Right lobe of liver (tissue), 6 donors: Measurements from ENCODE around the gene LEPR. TPM values are rescaled to one million over a fixed set of nuclear protein-coding genes. Genes with fewer than 3 reads are reported as not detected.
A peak's percentile ranks its signal among the peaks of the same experiment; 100 is the strongest.

ENCODE experiments used
- ATAC-seq, 4 donors: fragments of 200-7000 bp; cut with Tn5 transposase; one replicate each; pipeline ENCODE4 v1.9.1; 2020; ENCODE audit warnings: mild to moderate bottlenecking in 4 of 4, moderate library complexity in 4 of 4
- DNase-seq, 3 donors: peaks; one replicate each; pipeline ENCODE4 v3.0.0-alpha.2; 2020
- H3K27ac ChIP-seq, 3 donors: fragments of 200-600 bp; one replicate each; pipeline ENCODE4 v1.8.0; 2022
- H3K27me3 ChIP-seq, 2 donors: fragments of 200-600 bp; one replicate each; pipeline ENCODE4 v1.8.0; 2022
- H3K36me3 ChIP-seq, 4 donors: fragments of 200-600 bp; sonication (generic) in 1 of 4; one replicate each; pipeline versions ENCODE4 v1.5.1 to v1.8.0; 2017 to 2022; ENCODE audit warnings: control low read depth in 1 of 4
- H3K4me1 ChIP-seq, 4 donors: fragments of 200-600 bp; sonication (generic) in 1 of 4; one replicate each; pipeline versions ENCODE4 v1.5.1 to v1.8.0; 2017 to 2022; ENCODE audit warnings: control low read depth in 1 of 4
- H3K4me3 ChIP-seq, 3 donors: fragments of 200-600 bp; one replicate each; pipeline ENCODE4 v1.8.0; 2022
- H3K9me3 ChIP-seq, 4 donors: fragments of 200-600 bp; sonication (generic) in 1 of 4; one replicate each; pipeline versions ENCODE4 v1.5.1 to v1.8.0; 2017 to 2022; ENCODE audit warnings: control low read depth in 1 of 4
- CTCF ChIP-seq, 4 donors: fragments of 200-600 bp in 3 of 4; fragments of 450-650 bp in 1 of 4; IDR thresholded peaks; one replicate each; pipeline versions ENCODE4 v1.5.1 to v1.8.0; 2016 to 2022; ENCODE audit warnings: antibody characterized with exemption in 4 of 4, mild to moderate bottlenecking in 2 of 4
- POLR2A ChIP-seq: fragments of 450-650 bp; IDR thresholded peaks from one replicate; pipeline ENCODE4 v1.6.1; 2017; ENCODE audit warnings: antibody characterized with exemption, mild to moderate bottlenecking
- WGBS: methylation state at CpG from one replicate; pipeline ENCODE4 v1.1.6; 2018; ENCODE audit warnings: low coverage, low lambda C conversion rate; ENCODE audit not compliant: insufficient coverage; ENCODE audit errors: missing lambda C conversion rate; 5-methylcytosine and 5-hydroxymethylcytosine counted together
- intact Hi-C, 2 donors: fragments of 100-400 bp; cut with DNase I; formaldehyde crosslinking; loops; one replicate each; pipeline versions ENCODE4 v1.11.2 to v1.14.1; 2022
- total RNA-seq, 6 experiments: library from RNA; depleted of rRNA in 2 of 6; stranded (reverse); fragments of >200 nt in 2 of 6; fragmentation: NEBNext Ultra II Directional in 3 of 6; extraction: Animal tissue kit (Norgen Biotek cat#: 25700) in 3 of 6; gene quantifications; one replicate each; pipeline versions ENCODE4 v1.1.0 to v1.2.4, GENCODE V29; 2016 to 2023
- donor health status: DM: no; HTN: yes; CAD: no.
- donor health status: DM: no; HTN: no; CAD: no.
- donor health status: DM: no; HTN: no; CAD: no.
- donor health status: DM: no; HTN: yes; CAD: no.
- donor health status: DM: no; HTN: yes; CAD: no.

LEPR gene
- total RNA-seq, 6 experiments from 2014 or later = 26.8 to 264 (median 57.1) TPM

GRCh38 chr1:65429078-65429477 is 8.6 kb downstream of the LEPR start:
- intact Hi-C loops = no loop called here
- peak overlapping the region in 1 of 3 donors; percentile 30 for H3K27ac ChIP-seq
- H3K4me1 ChIP-seq = peaks cover 0 to 2% (median 0%) of the 10 kb centered on the region in 4 donors
- WGBS = 83% methylated on average over 1 of the region's 2 CpGs
- no peaks in the 10 kb centered on the region for H3K27me3 ChIP-seq
- DNase-seq = no peak
- no peak overlapping the region for H3K4me3 ChIP-seq
- no peak for ATAC-seq
- peaks cover 0 to 2% (median 0%) of the 10 kb centered on the region in 4 donors for H3K9me3 ChIP-seq
- peaks cover 0 to 59% (median 11%) of the 10 kb centered on the region in 4 donors for H3K36me3 ChIP-seq
- TF ChIP-seq POLR2A (no peak), CTCF (IDR thresholded peaks at IDR 0.05) (no peak)

GRCh38 chr1:65429806-65430205 is 9.3 kb downstream of the LEPR start:
- H3K27ac ChIP-seq = peak overlapping the region in 1 of 3 donors; percentile 60
- no peak for DNase-seq
- intact Hi-C loops = loop anchor here in 1 of 2 donors (10.0 kb wide), 1 partner anchor 255 kb away; no protein-coding TSS in a partner anchor

GRCh38 chr1:65431111-65431705 is 10.7 kb downstream of the LEPR start:
- Histone ChIP-seq H3K27ac (no peak overlapping the region), H3K36me3 (peaks cover 0 to 47% (median 7%) of the 10 kb centered on the region in 4 donors), H3K4me1 (no peaks in the 10 kb centered on the region), H3K4me3 (no peak overlapping the region), H3K9me3 (peaks cover 0 to 2% (median 0%) of the 10 kb centered on the region in 4 donors), H3K27me3 (no peaks in the 10 kb centered on the region)
- intact Hi-C loops = loop anchor here in 1 of 2 donors (10.0 kb wide), 1 partner anchor 254 kb away; no protein-coding TSS in a partner anchor
- DNase-seq (no peak), ATAC-seq (peak; percentile 65 to 78 (median 74))
- WGBS = 14% methylated on average over 1 of the region's 1 CpG
- TF ChIP-seq POLR2A = no peak
- TF ChIP-seq CTCF (IDR thresholded peaks at IDR 0.05) = peak; percentile 57 to 75 (median 69)

More at GRCh38 chr1:65429806-65430205, 9.3 kb downstream of the LEPR start:
- Histone ChIP-seq H3K9me3 (peaks cover 0 to 2% (median 0%) of the 10 kb centered on the region in 4 donors), H3K4me3 (no peak overlapping the region), H3K27me3 (no peaks in the 10 kb centered on the region), H3K36me3 (peaks cover 0 to 59% (median 11%) of the 10 kb centered on the region in 4 donors), H3K4me1 (no peaks in the 10 kb centered on the region)
- ATAC-seq = peak in 3 of 4 donors; percentile 42 to 71 (median 44)
- WGBS = 49% methylated on average over 7 of the region's 7 CpGs
- no peak for TF ChIP-seq POLR2A

GRCh38 chr1:65432918-65433317 is 12.4 kb downstream of the LEPR start:
- intact Hi-C loops = loop anchor here in 1 of 2 donors (10.0 kb wide), 1 partner anchor 252 kb away; no protein-coding TSS in a partner anchor
- WGBS = 75% methylated on average over 8 of the region's 8 CpGs
- no peak overlapping the region for H3K27ac ChIP-seq
- H3K9me3 ChIP-seq = peaks cover 0 to 2% (median 0%) of the 10 kb centered on the region in 4 donors
- ATAC-seq = no peak
- H3K4me3 ChIP-seq = no peak overlapping the region
- no peak for DNase-seq
- H3K27me3 ChIP-seq = no peaks in the 10 kb centered on the region
- H3K4me1 ChIP-seq = no peaks in the 10 kb centered on the region
- TF ChIP-seq POLR2A = no peak
- no peak for TF ChIP-seq CTCF (IDR thresholded peaks at IDR 0.05)
- H3K36me3 ChIP-seq = peaks cover 0 to 32% (median 6%) of the 10 kb centered on the region in 4 donors

- TF ChIP-seq CTCF (IDR thresholded peaks at IDR 0.05) (no peak), POLR2A (no peak)
- no peak for DNase-seq
- 84% methylated on average over 1 of the region's 1 CpG for WGBS
- ATAC-seq = no peak
- intact Hi-C loops = loop anchor here in 1 of 2 donors (10.0 kb wide), 1 partner anchor 251 kb away; no protein-coding TSS in a partner anchor
- Histone ChIP-seq H3K9me3 (peaks cover 0 to 2% (median 0%) of the 10 kb centered on the region in 4 donors), H3K36me3 (peaks cover 0 to 25% (median 6%) of the 10 kb centered on the region in 4 donors), H3K4me1 (no peaks in the 10 kb centered on the region), H3K27me3 (no peaks in the 10 kb centered on the region), H3K4me3 (no peak overlapping the region), H3K27ac (no peak overlapping the region)
These were observed 13.8 kb downstream of the LEPR start for GRCh38 chr1:65434255-65434654.
